GM10248 (cell line): ENCODE data around the gene KCNQ1.
A peak's percentile ranks its signal among the peaks of the same experiment; 100 is the strongest.

Source experiments
- CTCF ChIA-PET: fragments of 300-600 bp; sonication (Branson Sonifier 250); formaldehyde crosslinking; extraction: SDS; loops from one replicate; lab custom pipeline; 2021; ENCODE audit warnings: antibody characterized with exemption; lab: Yijun Ruan, JAX
- POLR2A ChIA-PET: fragments of 350-650 bp; sonication (Branson Sonifier 250); formaldehyde crosslinking; extraction: SDS; loops from one replicate; lab custom pipeline; 2020; ENCODE audit warnings: antibody characterized with exemption; lab: Yijun Ruan, JAX
- DNase-seq: peaks from one replicate; pipeline ENCODE4 v3.0.0; 2012; ENCODE audit errors: extremely low spot score
- TF ChIP-seq, protein P1 (sequence below): IDR thresholded peaks from 2 replicates; pipeline ENCODE4 v1.5.1; 2012; ENCODE audit warnings: mild to moderate bottlenecking, low read depth; ENCODE audit errors: extremely low read depth, missing control alignments, control extremely low read depth

Gene KCNQ1

DNA sequence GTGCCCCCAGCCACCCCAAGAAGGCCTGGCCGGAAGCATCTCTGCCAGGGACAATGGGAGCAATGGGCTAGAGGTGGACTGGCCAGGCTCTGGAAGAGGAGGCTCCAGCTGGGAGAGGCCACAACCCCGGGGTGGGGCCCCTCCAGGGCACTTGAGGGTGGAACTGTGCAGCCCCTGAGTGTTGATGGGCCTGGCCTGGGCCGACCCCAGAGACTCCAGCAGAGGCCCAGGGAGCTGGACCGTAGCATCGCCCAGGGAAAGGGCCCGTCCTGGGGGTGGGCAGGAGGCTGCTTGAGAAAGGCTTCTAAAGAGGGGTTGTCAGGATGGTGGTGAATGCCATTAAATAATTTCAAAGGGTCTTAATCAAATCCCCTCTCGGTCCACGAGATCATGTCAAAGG is 410.4 kb downstream of the KCNQ1 start:
- POLR2A ChIA-PET, result no interaction called here
- TF ChIP-seq, protein P1, sequence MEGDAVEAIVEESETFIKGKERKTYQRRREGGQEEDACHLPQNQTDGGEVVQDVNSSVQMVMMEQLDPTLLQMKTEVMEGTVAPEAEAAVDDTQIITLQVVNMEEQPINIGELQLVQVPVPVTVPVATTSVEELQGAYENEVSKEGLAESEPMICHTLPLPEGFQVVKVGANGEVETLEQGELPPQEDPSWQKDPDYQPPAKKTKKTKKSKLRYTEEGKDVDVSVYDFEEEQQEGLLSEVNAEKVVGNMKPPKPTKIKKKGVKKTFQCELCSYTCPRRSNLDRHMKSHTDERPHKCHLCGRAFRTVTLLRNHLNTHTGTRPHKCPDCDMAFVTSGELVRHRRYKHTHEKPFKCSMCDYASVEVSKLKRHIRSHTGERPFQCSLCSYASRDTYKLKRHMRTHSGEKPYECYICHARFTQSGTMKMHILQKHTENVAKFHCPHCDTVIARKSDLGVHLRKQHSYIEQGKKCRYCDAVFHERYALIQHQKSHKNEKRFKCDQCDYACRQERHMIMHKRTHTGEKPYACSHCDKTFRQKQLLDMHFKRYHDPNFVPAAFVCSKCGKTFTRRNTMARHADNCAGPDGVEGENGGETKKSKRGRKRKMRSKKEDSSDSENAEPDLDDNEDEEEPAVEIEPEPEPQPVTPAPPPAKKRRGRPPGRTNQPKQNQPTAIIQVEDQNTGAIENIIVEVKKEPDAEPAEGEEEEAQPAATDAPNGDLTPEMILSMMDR, result no peak
- CTCF ChIA-PET, result no interaction called here
- no peak for DNase-seq

DNA sequence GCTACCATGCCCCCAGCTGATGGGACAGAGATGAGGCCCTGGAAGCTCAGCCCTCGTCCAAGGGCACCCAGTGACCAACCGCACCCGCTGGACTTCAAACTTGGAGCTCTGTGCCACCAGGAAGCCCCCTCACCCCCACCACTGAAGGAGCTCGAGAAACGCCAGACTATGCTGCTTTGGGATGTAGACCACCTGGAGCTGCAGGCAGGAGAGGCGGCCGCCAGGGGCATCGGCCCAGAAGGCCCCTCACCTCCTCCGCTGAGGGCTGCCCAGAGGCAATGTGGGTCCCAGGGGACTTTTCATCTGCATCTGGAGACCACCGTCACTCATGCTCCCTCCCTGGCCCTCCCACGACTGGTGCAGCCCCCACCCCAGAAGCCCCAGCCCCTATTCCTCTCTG is 412.5 kb downstream of the KCNQ1 start:
- TF ChIP-seq, protein P1, result no peak
- DNase-seq, result no peak
- CTCF ChIA-PET, result no interaction called here
- POLR2A ChIA-PET, result no interaction called here

DNA sequence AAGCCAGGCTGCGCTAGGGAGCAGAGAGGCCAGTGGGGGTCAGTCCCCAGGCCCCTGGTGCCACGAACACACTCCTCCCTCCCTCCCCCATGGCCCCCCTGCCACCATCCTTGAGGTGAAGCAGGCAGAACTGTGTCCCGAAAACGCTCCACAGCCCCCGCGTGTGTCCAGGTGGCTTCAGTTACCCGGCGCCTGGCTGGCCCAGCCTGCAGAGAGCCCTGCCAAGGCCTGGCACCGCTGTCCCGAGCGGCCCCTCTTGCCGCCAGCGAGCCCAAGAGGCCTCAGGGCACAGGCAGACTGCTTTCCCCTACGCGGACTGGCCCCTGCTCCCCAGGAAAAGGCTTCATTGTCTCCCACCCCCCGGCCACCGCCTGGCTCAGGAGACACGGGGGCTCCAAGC is 413.1 kb downstream of the KCNQ1 start:
- DNase-seq, result no peak
- ChIA-PET POLR2A (no interaction called here), CTCF (no interaction called here)
- TF ChIP-seq, protein P1, result no peak

DNA sequence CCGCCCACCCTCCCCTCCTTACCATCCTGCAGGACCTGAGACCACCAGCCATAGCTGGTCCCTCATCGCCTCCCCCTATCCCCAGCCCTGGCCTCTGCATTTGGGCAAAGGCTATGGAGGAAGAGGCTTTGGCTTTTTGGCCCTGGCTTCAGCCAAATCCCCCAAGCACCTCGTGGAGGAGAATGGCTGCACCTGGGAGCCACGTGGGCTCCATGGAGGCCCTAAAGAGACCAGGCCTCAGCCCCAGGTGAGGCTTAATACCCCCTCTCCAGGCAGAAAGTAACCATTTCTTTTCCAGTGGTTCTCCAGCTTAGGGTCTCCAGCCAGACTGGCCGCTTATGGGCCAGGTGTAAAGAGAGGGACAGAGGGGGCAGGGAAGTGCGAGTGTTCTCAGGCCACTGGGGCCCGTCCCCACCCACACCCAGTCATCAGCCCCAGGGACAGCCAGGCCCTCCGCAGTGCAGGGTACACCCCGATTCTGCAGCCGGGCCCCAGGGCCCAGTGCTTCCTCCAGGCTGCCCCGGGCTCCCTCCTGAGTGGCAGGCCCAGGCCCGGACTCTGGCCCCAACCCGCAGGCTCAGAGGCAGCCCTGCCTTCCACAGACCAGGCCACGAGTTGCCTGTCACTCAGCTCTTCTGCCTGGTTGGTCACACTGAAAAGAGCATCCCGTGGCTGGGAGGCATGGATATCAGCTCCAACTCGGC is 414.3 kb downstream of the KCNQ1 start:
- DNase-seq, result no peak
- TF ChIP-seq, protein P1, result no peak
- POLR2A ChIA-PET, result no interaction called here
- CTCF ChIA-PET, result no interaction called here

DNA sequence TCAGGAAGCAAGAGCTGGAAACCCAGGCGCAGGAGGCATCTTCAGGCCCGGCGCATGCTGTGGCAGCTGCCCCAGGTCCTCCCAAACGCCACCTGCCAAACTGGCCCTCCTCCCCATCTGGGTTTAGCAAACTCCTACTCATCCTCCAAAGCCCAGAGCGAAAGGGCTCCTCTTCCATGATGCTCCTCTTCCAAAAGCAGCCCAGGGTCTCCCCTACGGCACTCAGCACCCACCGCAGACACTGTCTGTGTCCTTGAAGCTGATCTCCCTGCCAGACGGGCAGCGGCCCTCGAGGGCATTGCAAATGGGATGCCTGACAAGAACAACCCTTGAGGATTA is 414.9 kb downstream of the KCNQ1 start:
- ChIA-PET CTCF (interaction anchor here (1.3 kb wide), 1 partner anchor 28 kb away, joined by 4 read pairs; no protein-coding TSS in a partner anchor), POLR2A (no interaction called here)
- TF ChIP-seq, protein P1, result no peak
- DNase-seq, result no peak

DNA sequence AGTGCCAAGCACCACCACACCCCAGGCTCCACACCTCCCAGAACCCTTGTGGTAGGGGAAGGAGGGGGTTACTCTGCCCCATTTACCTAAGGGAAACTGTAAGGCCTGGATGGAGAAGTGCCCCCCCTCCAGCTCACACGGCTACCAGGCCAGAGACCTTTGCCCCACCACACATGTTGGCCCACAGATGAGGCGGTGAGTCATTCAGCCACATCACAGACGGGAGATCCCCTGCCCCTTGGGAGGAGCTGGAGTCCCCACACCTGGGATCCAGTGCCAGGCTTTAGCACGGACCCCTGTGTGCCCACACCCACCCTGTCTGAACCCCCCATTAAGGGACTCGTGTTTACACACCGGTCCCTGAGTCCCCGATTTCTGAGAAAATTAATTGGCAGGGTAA is 415.8 kb downstream of the KCNQ1 start:
- CTCF ChIA-PET, result interaction anchor here (1.2 to 1.5 kb wide), 3 partner anchors 21 to 328 kb away, joined by 3 to 7 read pairs (median 4); no protein-coding TSS in a partner anchor
- POLR2A ChIA-PET, result no interaction called here
- peak; percentile 64 for DNase-seq
- TF ChIP-seq, protein P1, result no peak
